Naive thymus-derived CD8-positive, alpha-beta T cell (primary cell): ENCODE results near the gene IFNA13. TPM values are rescaled to one million over a fixed set of nuclear protein-coding genes. Genes with fewer than 3 reads are reported as not detected.
A peak's percentile ranks its signal among the peaks of the same experiment; 100 is the strongest.
"Not testable (repeated sequence)": the region's sequence is repeated elsewhere in the genome, so short reads cannot be mapped to it uniquely, and the experiment has no call there.

Experiments
- ATAC-seq, 2 donors: fragments of 150-1000 bp; cut with Tn5 transposase in 1 of 2; sonication (Bioruptor Pico), chemical (Tn5 transposase) in 1 of 2; 1 replicate in 1 of 2; 2 replicates in 1 of 2; pipeline ENCODE4 v1.10.0; 2021; ENCODE audit warnings: mild to moderate bottlenecking in 2 of 2, moderate library complexity in 2 of 2
- POLR2A ChIA-PET: fragments of 350-600 bp; sonication (Branson Sonifier 250); formaldehyde crosslinking; loops from one replicate; lab custom pipeline; 2021; ENCODE audit warnings: antibody characterized with exemption; lab: Charles Lee
- DNase-seq, 10 donors: peaks; one replicate each; pipeline versions ENCODE4 v3.0.0 to v3.0.0-alpha.2; 2020 to 2022
- H3K27ac Mint-ChIP-seq, 10 donors: one replicate each; pipeline ENCODE4 v1.8.0; 2020 to 2022; ENCODE audit warnings: mild to moderate bottlenecking in 10 of 10, mixed read lengths in 10 of 10, moderate library complexity in 4 of 10, inconsistent platforms in 1 of 10
- H3K27me3 Mint-ChIP-seq, 5 donors: one replicate each; pipeline ENCODE4 v1.8.0; 2021 to 2022; ENCODE audit warnings: mixed read lengths in 5 of 5
- H3K36me3 Mint-ChIP-seq, 3 donors: one replicate each; pipeline ENCODE4 v1.8.0; 2020 to 2022; ENCODE audit warnings: mixed read lengths in 3 of 3, mild to moderate bottlenecking in 2 of 3, inconsistent platforms in 1 of 3
- H3K4me1 Mint-ChIP-seq, 4 donors: one replicate each; pipeline ENCODE4 v1.8.0; 2021 to 2022; ENCODE audit warnings: mixed read lengths in 4 of 4
- H3K4me3 Mint-ChIP-seq, 10 donors: one replicate each; pipeline ENCODE4 v1.8.0; 2020 to 2022; ENCODE audit warnings: mild to moderate bottlenecking in 10 of 10, mixed read lengths in 10 of 10, moderate library complexity in 6 of 10, inconsistent platforms in 1 of 10
- H3K9me3 Mint-ChIP-seq, 9 donors: one replicate each; pipeline ENCODE4 v1.8.0; 2020 to 2022; ENCODE audit warnings: mixed read lengths in 9 of 9, mild to moderate bottlenecking in 3 of 9, inconsistent platforms in 1 of 9, moderate library complexity in 1 of 9
- polyA plus RNA-seq, 3 donors: library from polyadenylated mRNA; unstranded; fragments of 300-500 nt; fragmentation: Illumina TruSeq; gene quantifications; one replicate each; pipeline ENCODE4 v1.2.3, GENCODE V29; 2021
- total RNA-seq, 8 experiments: library from RNA in 2 of 8; stranded (reverse) in 2 of 8; gene quantifications; one replicate each; pipeline ENCODE4 v1.2.3 and lab custom pipeline; 2021 to 2026

IFNA13 gene
- total and polyA plus RNA-seq, 5 experiments from 2014 or later: not detected

- Mint-ChIP-seq H3K4me1 (peaks cover 4 to 11% (median 8%) of the 10 kb centered on the region in 4 donors), H3K9me3 (no peaks in the 10 kb centered on the region), H3K4me3 (peak overlapping the region; percentile 51 to 88 (median 77)), H3K27me3 (peaks cover 32 to 78% (median 53%) of the 10 kb centered on the region in 5 donors), H3K36me3 (no peaks in the 10 kb centered on the region), H3K27ac (peak overlapping the region in 2 of 10 donors; percentile 60)
- ATAC-seq: peak; percentile 82 to 91
- POLR2A ChIA-PET: interaction anchor here (0.8 to 1.4 kb wide), 3 partner anchors 62 to 75 kb away, joined by 3 to 6 read pairs (median 4); no protein-coding TSS in a partner anchor
- peak; percentile 27 to 75 (median 54) for DNase-seq
These were observed 28.2 kb upstream of the IFNA13 start for GRCh38 chr9:21395778-21396717.

DNA sequence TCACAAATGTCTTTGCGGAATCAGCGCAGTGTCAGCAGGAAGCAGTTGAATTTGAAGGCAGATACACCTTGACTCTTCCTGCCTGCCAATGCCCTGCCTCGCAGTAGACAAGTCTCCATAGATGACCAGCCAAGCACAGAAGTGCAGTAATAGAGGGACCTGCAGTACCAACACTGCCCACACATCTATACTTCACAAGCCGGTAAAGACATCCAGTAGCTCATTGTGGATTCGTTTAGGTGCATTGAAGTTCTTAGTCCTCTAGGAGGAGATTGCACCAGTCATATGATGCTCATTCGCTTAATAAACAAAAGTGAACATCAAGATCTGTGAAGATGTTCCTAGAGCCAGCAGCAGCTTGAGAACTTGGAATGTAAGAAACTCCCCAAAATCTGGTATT lies 24.4 kb upstream of the IFNA13 start:
- Mint-ChIP-seq H3K27me3 (peaks cover 31 to 79% (median 51%) of the 10 kb centered on the region in 5 donors), H3K9me3 (no peaks in the 10 kb centered on the region), H3K4me3 (no peak overlapping the region), H3K27ac (no peak overlapping the region), H3K4me1 (peaks cover 2 to 11% (median 7%) of the 10 kb centered on the region in 4 donors), H3K36me3 (no peaks in the 10 kb centered on the region)
- POLR2A ChIA-PET: no interaction called here
- peak; percentile 51 to 72 for ATAC-seq
- DNase-seq: no peak

DNA sequence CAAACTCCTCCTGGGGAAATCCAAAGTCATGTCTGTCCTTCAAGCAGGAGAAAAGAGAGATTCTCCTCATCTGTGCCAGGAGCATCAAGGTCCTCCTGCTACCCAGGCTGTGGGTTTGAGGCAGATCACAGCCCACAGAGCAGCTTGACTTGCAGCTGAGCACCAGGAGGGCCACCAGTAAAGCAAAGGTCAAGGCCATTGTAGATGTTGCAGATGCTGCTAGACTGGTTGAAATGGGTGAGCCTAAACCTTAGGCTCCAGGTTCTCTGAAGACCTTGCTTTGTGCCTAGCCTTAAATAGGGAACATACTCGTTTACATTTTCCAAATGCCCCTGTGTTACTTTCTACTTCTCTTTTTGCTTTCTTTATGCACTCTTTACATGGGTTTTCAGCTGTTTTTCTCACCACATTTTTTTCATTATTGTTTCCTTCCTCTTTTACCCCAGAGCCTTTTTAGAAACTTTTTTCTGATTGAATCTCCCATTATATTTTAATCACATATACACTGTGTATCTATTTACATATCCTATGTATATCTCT lies 17.3 kb upstream of the IFNA13 start, which contains the start of gene IFNA2:
Gene IFNA2 (minus strand): TSS at position 268 of the 540 bp plus-strand sequence. CDS start 69 bp downstream, at position 199.
- Mint-ChIP-seq H3K27ac (no peak within 1 kb of the TSS), H3K4me1 (peaks cover 4 to 21% (median 12%) of the 10 kb centered on the region in 4 donors), H3K27me3 (peaks cover 17 to 48% (median 35%) of the 10 kb centered on the region in 5 donors), H3K36me3 (no peaks in the 10 kb centered on the region), H3K9me3 (no peaks in the 10 kb centered on the region), H3K4me3 (no peak within 1 kb of the TSS)
- DNase-seq: no peak
- POLR2A ChIA-PET: no interaction called here
- no peak for ATAC-seq

DNA sequence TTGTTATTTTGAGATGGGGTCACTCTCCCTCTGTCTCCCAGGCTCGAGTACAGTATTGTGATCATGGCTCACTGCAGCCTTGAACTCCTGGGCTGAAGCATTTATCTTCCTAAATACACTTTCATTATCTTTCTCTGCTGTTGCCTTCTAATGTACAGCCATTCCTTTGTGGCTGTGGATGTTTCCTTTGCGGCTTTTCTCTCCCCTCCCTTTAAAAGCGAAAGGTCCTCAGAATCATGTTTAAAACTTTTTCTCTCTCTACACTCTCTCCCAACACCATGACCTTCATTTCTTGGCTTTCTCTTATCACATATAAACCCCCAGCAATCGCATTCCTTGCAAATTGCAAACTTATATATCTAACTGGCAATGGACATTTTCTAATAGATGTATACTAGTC lies 15.8 kb upstream of the IFNA13 start:
- Mint-ChIP-seq H3K4me3 (peak overlapping the region in 2 of 10 donors; percentile 0 to 36), H3K27ac (no peak overlapping the region)

GRCh38 chr9:21381448-21382339 lies 13.8 kb upstream of the IFNA13 start:
- H3K36me3 Mint-ChIP-seq: no peaks in the 10 kb centered on the region
- POLR2A ChIA-PET: no interaction called here
- H3K9me3 Mint-ChIP-seq: no peaks in the 10 kb centered on the region
- H3K4me1 Mint-ChIP-seq: peaks cover 4 to 21% (median 12%) of the 10 kb centered on the region in 4 donors
- peak overlapping the region in 1 of 10 donors; percentile 34 for H3K27ac Mint-ChIP-seq
- H3K4me3 Mint-ChIP-seq: peak overlapping the region in 2 of 10 donors; percentile 34 to 44
- DNase-seq (no peak), ATAC-seq (peak; percentile 53 to 58)
- H3K27me3 Mint-ChIP-seq: peaks cover 19 to 43% (median 25%) of the 10 kb centered on the region in 5 donors

More for the DNA sequence above, 15.8 kb upstream of the IFNA13 start:
- Mint-ChIP-seq H3K9me3 (no peaks in the 10 kb centered on the region), H3K27me3 (peaks cover 16 to 51% (median 28%) of the 10 kb centered on the region in 5 donors), H3K4me1 (peaks cover 4 to 21% (median 12%) of the 10 kb centered on the region in 4 donors), H3K36me3 (no peaks in the 10 kb centered on the region)
- DNase-seq (no peak), ATAC-seq (no peak)
- POLR2A ChIA-PET: no interaction called here

DNA sequence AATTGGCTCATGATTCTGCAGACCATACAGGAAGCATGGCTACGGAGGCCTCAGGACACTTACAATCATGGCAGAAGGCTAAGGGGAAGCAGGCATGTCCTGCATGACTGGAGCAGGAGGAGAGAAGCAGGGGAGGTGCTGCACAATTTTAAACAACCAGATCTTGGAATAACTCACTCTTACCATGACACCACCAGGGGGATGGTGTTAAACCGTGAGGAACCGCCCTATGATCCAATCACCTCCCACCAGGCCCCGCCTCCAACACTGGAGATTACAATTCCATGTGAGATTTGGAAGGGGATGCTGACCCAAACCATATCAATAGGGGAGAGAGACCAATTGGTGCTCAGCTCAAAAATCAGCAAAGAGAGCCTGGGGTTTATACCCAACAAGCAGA lies 3.6 kb upstream of the IFNA13 start:
- DNase-seq, POLR2A ChIA-PET, ATAC-seq, H3K27ac Mint-ChIP-seq, H3K4me1 Mint-ChIP-seq, H3K36me3 Mint-ChIP-seq, H3K4me3 Mint-ChIP-seq, H3K9me3 Mint-ChIP-seq: not testable (repeated sequence)
- H3K27me3 Mint-ChIP-seq: peaks cover 10 to 32% (median 18%) of the 10 kb centered on the region in 5 donors

- ATAC-seq, H3K4me1 Mint-ChIP-seq, H3K27ac Mint-ChIP-seq, H3K4me3 Mint-ChIP-seq, H3K36me3 Mint-ChIP-seq, POLR2A ChIA-PET, DNase-seq, H3K9me3 Mint-ChIP-seq: not testable (repeated sequence)
- peaks cover 13 to 33% (median 18%) of the 10 kb centered on the region in 5 donors for H3K27me3 Mint-ChIP-seq
These were observed 688 bp downstream of the IFNA13 start for GRCh38 chr9:21367169-21367568.

GRCh38 chr9:21362287-21362686 lies 5.6 kb downstream of the IFNA13 start:
- peaks cover 8 to 31% (median 14%) of the 10 kb centered on the region in 5 donors for H3K27me3 Mint-ChIP-seq
- POLR2A ChIA-PET: no interaction called here
- no peaks in the 10 kb centered on the region for H3K9me3 Mint-ChIP-seq
- H3K36me3 Mint-ChIP-seq: no peaks in the 10 kb centered on the region
- peaks cover 13 to 17% (median 14%) of the 10 kb centered on the region in 4 donors for H3K4me1 Mint-ChIP-seq
- ATAC-seq (no peak), DNase-seq (no peak)
- no peak overlapping the region for H3K4me3 Mint-ChIP-seq
- no peak overlapping the region for H3K27ac Mint-ChIP-seq

GRCh38 chr9:21357479-21358460 lies 10.1 kb downstream of the IFNA13 start:
- Mint-ChIP-seq H3K27me3 (peaks cover 0 to 6% (median under 1%) of the 10 kb centered on the region in 5 donors), H3K9me3 (peaks cover 0 to 11% (median 10%) of the 10 kb centered on the region in 9 donors)

DNA sequence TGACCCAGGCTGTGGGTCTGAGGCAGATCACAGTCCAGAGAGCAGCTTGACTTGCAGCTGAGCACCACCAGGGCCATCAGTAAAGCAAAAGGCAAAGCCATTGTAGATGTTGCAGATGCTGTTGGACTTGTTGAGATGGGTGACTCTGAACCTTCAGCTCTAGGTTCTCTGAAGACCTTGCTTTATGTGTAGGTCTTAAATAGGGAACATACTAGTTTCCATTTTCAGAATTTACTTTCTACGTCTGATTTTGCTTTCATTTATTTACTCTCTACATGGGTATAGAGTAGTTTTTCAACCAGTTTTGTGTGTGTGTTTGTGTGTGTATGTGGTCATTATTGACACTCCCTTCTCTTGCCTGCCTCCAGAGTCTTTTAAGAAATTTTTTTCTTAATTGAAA lies 17.1 kb downstream of the IFNA13 start, which contains the start of gene IFNA6:
Gene IFNA6 (minus strand): TSS at position 101 of the 400 bp plus-strand sequence. CDS start 0 bp downstream, at position 101.
- Mint-ChIP-seq H3K27ac (no peak within 1 kb of the TSS), H3K4me3 (no peak within 1 kb of the TSS), H3K4me1 (no peaks in the 10 kb centered on the region), H3K9me3 (peaks cover 0 to 11% (median 10%) of the 10 kb centered on the region in 9 donors), H3K27me3 (peaks cover 3 to 33% (median 12%) of the 10 kb centered on the region in 5 donors), H3K36me3 (peaks cover 0 to 12% (median 6%) of the 10 kb centered on the region in 3 donors)
- ATAC-seq (no peak), DNase-seq (no peak)
- POLR2A ChIA-PET: no interaction called here

More at GRCh38 chr9:21357479-21358460, 10.1 kb downstream of the IFNA13 start:
- POLR2A ChIA-PET: interaction anchor here (1.6 kb wide), 1 partner anchor 23 kb away, joined by 5 read pairs; the partner anchor contains the start of gene KLHL9
- peak overlapping the region; percentile 23 to 92 (median 87) for H3K27ac Mint-ChIP-seq
- H3K4me3 Mint-ChIP-seq: peak overlapping the region; percentile 45 to 79 (median 72)
- DNase-seq (peak in 3 of 10 donors; percentile 27 to 65 (median 62)), ATAC-seq (peak; percentile 70 to 85)
- peaks cover 0 to 12% (median 6%) of the 10 kb centered on the region in 3 donors for H3K36me3 Mint-ChIP-seq
- peaks cover 15 to 20% (median 17%) of the 10 kb centered on the region in 4 donors for H3K4me1 Mint-ChIP-seq
